Measurements from ENCODE around the gene ELSPBP1.
"Not testable (repeated sequence)": the region's sequence is repeated elsewhere in the genome, so short reads cannot be mapped to it uniquely, and the experiment has no call there.

ELSPBP1 gene

DNA sequence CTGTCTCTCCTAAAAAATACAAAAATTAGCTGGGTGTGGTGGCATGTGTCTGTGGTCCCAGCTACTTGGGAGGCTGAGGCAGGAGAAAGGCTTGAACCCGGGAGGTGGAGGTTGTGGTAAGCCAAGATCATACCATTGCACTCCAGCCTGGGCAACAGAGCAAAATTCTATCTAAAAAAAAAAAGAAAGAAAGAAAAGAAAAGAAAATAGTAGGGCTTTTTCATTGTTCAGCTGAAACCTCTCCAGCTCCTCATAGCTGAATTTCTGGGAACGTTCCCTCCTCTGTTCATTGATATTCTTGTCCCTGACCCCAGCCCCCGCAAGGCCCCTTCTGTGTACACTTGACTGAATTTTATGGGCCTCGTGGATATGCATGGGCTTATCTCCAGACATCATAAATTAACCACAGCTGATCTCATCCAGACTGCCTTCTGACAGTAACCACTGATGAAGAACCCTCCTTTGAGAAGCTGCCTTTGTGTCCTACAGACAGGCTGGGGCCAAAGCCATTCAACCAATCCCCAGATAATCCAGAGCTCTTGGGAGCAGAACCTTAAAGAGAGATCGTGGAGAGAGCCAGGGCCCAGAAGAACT is at the start of gene ELSPBP1:
Gene ELSPBP1 (plus strand): TSS at position 424 of the 594 bp plus-strand sequence. CDS start 14,036 bp downstream, outside the sequence.
- no peak for ATAC-seq
- TF ChIP-seq TOX (CRISPR knock-in tag; IDR thresholded peaks at IDR 0.05; ENCODE audit: borderline replicate concordance) (no peak), ZNF8 (CRISPR knock-in tag; IDR thresholded peaks at IDR 0.05) (no peak), BACH2 (CRISPR knock-in tag; IDR thresholded peaks at IDR 0.05; ENCODE audit: borderline replicate concordance) (no peak), SNAI2 (CRISPR knock-in tag; IDR thresholded peaks at IDR 0.05) (no peak), ZC3H10 (CRISPR knock-in tag; IDR thresholded peaks at IDR 0.05) (no peak), TCF4 (CRISPR knock-in tag; IDR thresholded peaks at IDR 0.05; ENCODE audit: borderline replicate concordance) (no peak)
- TF ChIP-seq, protein P1, sequence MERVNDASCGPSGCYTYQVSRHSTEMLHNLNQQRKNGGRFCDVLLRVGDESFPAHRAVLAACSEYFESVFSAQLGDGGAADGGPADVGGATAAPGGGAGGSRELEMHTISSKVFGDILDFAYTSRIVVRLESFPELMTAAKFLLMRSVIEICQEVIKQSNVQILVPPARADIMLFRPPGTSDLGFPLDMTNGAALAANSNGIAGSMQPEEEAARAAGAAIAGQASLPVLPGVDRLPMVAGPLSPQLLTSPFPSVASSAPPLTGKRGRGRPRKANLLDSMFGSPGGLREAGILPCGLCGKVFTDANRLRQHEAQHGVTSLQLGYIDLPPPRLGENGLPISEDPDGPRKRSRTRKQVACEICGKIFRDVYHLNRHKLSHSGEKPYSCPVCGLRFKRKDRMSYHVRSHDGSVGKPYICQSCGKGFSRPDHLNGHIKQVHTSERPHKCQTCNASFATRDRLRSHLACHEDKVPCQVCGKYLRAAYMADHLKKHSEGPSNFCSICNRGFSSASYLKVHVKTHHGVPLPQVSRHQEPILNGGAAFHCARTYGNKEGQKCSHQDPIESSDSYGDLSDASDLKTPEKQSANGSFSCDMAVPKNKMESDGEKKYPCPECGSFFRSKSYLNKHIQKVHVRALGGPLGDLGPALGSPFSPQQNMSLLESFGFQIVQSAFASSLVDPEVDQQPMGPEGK (CRISPR knock-in tag; IDR thresholded peaks at IDR 0.05; ENCODE audit: borderline replicate concordance), result no peak
- TF ChIP-seq, protein P2, sequence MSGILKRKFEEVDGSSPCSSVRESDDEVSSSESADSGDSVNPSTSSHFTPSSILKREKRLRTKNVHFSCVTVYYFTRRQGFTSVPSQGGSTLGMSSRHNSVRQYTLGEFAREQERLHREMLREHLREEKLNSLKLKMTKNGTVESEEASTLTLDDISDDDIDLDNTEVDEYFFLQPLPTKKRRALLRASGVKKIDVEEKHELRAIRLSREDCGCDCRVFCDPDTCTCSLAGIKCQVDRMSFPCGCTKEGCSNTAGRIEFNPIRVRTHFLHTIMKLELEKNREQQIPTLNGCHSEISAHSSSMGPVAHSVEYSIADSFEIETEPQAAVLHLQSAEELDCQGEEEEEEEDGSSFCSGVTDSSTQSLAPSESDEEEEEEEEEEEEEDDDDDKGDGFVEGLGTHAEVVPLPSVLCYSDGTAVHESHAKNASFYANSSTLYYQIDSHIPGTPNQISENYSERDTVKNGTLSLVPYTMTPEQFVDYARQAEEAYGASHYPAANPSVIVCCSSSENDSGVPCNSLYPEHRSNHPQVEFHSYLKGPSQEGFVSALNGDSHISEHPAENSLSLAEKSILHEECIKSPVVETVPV (CRISPR knock-in tag; IDR thresholded peaks at IDR 0.05), result no peak

DNA sequence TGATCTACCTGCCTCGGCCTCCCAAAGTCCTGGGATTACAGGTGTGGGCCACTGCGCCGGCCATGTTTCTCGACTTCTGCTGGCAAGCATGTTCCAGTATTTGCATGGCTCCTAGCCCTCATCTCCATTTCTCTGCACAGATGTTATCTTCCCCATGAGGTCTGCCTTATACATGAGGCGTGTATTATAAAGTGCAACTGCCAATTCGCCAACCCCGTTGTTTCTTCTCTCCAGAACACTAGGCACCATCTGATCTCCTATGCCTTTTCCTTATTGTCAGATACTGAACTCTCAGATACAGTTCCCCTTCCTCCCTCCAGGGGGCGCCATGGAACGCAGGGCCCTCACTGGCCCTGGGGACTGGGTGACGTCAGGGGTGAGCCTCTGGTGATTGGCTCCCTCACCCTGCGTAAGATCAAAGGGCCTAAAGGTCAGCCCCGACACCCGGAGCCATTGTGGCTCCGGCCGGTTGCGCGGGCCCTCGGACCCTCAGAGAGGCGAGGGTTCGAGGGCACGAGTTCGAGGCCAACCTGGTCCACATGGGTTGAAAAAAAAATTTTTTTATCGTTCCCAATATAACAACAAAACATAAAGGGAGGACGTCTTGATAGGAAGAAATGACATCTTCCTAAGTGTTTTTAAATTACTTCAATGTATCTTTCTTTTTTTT is 44.4 kb upstream of the ELSPBP1 start:
- not testable (repeated sequence) for ATAC-seq

DNA sequence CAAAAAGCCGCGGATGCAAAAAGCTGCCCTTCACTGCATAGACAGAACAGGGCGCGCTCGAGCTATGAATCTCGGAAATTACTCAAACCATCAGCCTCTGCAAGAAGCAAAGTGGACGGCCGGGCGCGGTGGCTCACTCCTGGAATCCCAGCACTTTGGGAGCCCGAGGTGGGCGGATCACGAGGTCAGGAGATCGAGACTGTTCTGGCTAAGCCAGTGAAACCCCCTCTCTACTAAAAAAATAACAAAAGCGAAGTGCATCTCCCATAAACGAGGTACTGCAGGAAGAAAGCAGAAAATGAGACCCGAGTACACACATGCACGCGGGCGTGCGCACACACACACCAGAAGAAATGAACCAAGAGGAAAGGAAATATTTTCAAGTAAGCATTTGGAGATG is 42.3 kb upstream of the ELSPBP1 start:
- not testable (repeated sequence) for ATAC-seq

DNA sequence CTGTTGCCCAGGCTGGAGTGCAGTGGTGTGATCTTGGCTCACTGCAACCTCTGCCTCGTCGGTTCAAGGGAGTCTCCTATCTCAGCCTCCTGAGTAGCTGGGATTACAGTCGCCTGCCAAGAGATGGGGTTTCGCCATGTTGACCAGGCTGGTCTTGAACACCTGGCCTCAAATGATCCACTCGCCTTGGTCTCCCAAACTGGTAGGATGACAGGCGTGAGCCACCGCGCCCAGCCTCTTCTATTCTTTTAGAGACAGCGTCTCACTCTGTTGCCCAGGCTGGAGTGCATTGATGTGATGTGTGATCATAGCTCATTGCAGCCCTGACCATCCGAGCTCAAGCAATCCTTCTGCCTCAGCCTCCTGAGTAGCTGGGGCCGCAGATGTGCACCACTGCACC is 38.5 kb upstream of the ELSPBP1 start:
- not testable (repeated sequence) for ATAC-seq

DNA sequence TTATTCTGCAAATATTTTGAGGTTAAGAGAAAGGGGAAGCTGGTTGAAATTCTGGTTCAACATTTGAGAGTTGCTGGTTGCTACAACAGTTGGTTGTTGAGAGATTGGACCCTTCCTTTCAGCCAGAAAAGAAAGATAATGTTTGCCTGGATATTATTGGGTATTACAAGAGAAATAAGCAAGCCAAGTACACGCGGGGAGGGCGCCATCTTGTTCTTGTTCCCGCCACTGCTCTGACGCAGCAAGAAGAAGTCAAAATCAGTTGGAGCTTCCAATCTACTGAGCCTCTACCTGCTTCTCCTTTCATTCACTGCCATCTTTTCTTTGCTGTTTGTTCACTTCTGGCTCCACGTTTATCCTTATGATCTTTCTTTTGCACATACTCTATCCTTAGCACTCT is 20.9 kb upstream of the ELSPBP1 start:
- TF ChIP-seq, protein P1 (CRISPR knock-in tag; IDR thresholded peaks at IDR 0.05; ENCODE audit: borderline replicate concordance), result no peak
- TF ChIP-seq TCF4 (CRISPR knock-in tag; IDR thresholded peaks at IDR 0.05; ENCODE audit: borderline replicate concordance), result no peak
- no peak for TF ChIP-seq GLIS3 (CRISPR knock-in tag; IDR thresholded peaks at IDR 0.05)
- TF ChIP-seq, protein P3, sequence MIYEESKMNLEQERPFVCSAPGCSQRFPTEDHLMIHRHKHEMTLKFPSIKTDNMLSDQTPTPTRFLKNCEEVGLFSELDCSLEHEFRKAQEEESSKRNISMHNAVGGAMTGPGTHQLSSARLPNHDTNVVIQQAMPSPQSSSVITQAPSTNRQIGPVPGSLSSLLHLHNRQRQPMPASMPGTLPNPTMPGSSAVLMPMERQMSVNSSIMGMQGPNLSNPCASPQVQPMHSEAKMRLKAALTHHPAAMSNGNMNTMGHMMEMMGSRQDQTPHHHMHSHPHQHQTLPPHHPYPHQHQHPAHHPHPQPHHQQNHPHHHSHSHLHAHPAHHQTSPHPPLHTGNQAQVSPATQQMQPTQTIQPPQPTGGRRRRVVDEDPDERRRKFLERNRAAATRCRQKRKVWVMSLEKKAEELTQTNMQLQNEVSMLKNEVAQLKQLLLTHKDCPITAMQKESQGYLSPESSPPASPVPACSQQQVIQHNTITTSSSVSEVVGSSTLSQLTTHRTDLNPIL (CRISPR knock-in tag; IDR thresholded peaks at IDR 0.05; ENCODE audit: low read depth), result no peak
- TF ChIP-seq PPARA (CRISPR knock-in tag; IDR thresholded peaks at IDR 0.05; ENCODE audit: borderline replicate concordance), result no peak
- TF ChIP-seq, protein P2 (CRISPR knock-in tag; IDR thresholded peaks at IDR 0.05), result no peak
- TF ChIP-seq ESRRG (CRISPR knock-in tag; IDR thresholded peaks at IDR 0.05), result no peak
- TF ChIP-seq OSR1 (CRISPR knock-in tag; IDR thresholded peaks at IDR 0.05), result no peak
- no peak for TF ChIP-seq SNAI2 (CRISPR knock-in tag; IDR thresholded peaks at IDR 0.05)
- TF ChIP-seq CSDC2 (CRISPR knock-in tag; IDR thresholded peaks at IDR 0.05), result no peak
- no peak for TF ChIP-seq ZFP3 (CRISPR knock-in tag; IDR thresholded peaks at IDR 0.05)
- no peak for ATAC-seq
